D721Med (cell line): ENCODE measurements around the gene TSPO.

ENCODE experiments used
- DNase-seq: peaks from one replicate; pipeline ENCODE4 v3.0.0; 2011; ENCODE audit warnings: low spot score; ENCODE audit not compliant: insufficient read length
- FAIRE-seq: peaks from 2 replicates; lab custom pipeline; 2011; peaks lifted over from hg19 to GRCh38; lab: Jason Lieb, UNC
- CTCF ChIP-seq: IDR thresholded peaks from 2 replicates; pipeline ENCODE4 v1.5.1; 2012; ENCODE audit warnings: mild to moderate bottlenecking, control low read depth; ENCODE audit not compliant: insufficient read depth; ENCODE audit errors: missing control alignments

Gene TSPO

GRCh38 chr22:43169310-43170130, 18.2 kb downstream of the TSPO start:
- DNase-seq (no peak), FAIRE-seq (no peak)
- no peak for TF ChIP-seq CTCF

- FAIRE-seq (no peak), DNase-seq (no peak)
- no peak for TF ChIP-seq CTCF
These were observed 18.7 kb downstream of the TSPO start for GRCh38 chr22:43170131-43170480.

DNA sequence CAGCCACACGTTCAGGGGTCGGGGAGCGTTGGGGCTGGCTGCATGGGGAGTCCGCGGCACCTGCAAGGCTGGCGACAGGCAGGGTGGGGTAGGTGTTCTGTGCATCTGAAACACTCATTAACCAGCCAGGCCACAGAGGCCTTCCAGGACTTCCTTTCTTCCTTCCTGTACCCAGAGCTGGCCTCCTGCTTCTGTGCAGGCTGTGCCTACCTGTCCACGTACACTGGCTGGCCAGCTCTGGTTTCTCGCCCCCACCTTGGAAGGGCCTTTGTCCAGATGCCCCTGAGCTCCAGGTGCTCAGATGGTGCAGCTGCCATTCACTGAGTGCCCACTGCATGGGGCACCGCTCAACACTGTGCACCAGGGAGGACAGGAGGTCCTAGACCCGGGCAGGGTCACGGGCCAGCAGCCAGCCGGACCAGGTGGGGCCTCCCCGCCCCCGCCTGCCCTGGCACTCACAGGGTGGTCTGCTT, 19.7 kb downstream of the TSPO start:
- TF ChIP-seq CTCF = no peak
- FAIRE-seq (no peak), DNase-seq (no peak)

DNA sequence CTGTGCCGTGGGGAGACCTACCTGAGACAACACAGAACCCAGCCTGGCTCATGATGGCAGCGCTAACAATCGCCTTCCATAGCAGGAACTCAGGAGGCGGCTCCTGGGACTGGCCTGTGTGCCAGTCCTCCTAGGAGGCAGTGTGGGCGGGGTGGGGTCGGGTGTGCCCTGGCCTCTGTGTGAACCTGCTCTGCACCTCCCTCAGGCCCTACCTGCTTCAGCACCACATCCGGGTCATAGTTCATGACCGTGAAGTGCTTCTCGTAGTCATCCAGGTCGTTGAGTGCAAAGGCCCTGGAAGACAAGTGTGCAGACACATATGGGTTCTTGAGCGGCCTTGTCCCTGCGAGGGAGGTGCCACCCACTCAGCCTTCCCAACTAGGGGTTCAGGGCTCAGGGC, 20.2 kb downstream of the TSPO start:
- FAIRE-seq (no peak), DNase-seq (no peak)
- no peak for TF ChIP-seq CTCF

- TF ChIP-seq CTCF = no peak
- no peak for FAIRE-seq
- DNase-seq = no peak
These were observed 20.8 kb downstream of the TSPO start for GRCh38 chr22:43172191-43172590.

DNA sequence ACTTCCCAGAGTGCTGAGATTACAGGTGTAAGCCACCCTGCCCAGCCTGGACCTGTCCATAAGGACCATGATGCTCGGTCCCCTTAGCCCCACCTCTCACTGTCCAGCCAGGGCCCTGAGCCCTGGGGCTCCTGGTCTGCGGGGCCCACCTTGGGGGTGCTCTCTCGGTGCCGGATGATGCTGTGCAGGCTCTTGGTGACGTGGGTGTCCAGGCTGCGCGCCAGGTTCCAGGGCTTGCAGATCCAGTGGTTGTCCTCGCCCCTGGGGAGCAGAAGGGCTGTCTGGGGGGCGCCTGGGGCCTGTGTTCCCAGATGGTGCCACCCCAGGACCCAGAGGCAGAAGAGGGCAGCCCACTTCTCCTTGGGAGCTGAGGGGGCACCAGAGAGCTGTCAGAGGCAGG, 22.2 kb downstream of the TSPO start:
- no peak for DNase-seq
- FAIRE-seq = no peak
- TF ChIP-seq CTCF = no peak
